ENCODE data around the gene NEURL1.
"Not testable (repeated sequence)": the region's sequence is repeated elsewhere in the genome, so short reads cannot be mapped to it uniquely, and the experiment has no call there.

NEURL1 gene

DNA sequence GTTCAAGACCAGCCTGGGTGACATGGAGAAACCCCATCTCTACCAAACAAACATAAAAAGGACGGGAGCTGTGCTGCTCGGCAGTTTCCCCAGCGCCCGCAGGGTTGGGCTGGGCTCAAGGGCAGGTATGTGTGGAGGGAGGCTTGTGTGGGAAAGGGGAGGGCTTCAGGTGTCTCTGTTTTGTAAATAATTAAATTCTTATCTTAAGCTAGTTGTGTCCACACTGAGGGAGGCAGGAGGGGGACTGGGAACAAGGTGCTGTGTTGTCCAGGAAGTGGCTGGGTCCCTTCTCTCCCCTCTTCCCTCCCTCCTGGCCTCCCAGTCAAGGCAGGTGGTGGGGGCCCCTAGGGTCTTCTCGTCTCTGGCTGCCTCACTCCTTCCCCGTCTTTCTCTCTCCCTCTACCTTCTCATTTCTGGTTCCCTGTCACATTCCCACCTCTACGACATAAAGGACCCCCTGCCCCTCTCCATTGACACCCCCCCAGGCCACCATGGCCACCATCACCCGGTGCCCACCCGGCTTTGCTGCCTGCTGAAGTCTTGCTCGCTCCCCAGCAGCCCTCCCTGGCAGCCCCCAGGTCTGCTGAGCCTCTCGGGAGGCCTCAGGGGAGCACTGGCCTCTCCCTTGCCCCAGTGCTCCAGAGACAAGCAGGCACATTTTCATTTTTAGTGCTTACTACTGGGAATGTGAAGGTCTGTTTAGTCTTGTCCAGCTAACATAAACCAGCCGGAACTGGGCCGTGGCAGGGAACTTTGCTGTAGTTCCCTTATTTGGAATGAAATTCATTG is 19.3 kb downstream of the NEURL1 start:
- Mint-ChIP-seq H3K4me1 (ENCODE audit: low read depth) (peaks cover 15% of the 10 kb centered on the region), H3K36me3 (ENCODE audit: low read depth) (no peaks in the 10 kb centered on the region), H3K27ac (no peak overlapping the region), H3K27me3 (peaks cover 17% of the 10 kb centered on the region), H3K9me3 (no peaks in the 10 kb centered on the region), H3K4me3 (no peak overlapping the region)

DNA sequence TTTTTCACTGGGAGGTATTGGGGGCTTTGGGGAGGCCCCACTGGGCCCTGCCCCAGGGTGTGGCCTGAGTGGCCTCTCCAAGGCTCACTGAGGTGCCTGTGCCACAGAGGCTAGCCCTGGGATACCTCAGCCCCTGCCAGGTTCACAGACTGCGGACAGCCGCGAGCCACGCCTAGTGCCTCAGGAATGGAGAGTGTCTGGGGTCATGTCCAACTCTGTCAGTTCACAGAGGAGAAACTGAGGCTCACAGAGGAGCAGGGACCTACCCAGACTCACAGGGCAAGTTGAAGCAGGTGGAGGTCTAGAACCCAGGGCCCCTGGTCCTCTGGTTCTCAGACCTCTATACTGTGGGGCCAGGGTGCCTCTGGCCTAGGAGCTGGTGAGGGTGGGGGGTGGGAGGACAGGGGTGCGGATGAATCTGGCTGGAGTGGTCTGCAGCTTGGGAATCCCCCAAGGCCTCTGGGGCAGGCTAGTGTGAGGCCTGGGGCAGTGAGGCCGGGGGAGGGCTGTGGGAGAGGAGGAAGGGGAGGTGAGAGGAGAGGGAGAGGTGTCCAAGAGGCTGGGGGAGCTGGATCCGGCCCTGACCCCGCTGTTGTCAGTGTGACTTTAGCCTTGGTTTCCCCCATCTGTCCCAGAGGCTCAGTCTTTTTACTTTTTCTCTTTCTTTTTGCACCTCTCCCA is 20.0 kb downstream of the NEURL1 start:
- Mint-ChIP-seq H3K9me3 (no peaks in the 10 kb centered on the region), H3K27me3 (peaks cover 15% of the 10 kb centered on the region), H3K4me1 (ENCODE audit: low read depth) (peaks cover 18% of the 10 kb centered on the region), H3K27ac (no peak overlapping the region), H3K36me3 (ENCODE audit: low read depth) (no peaks in the 10 kb centered on the region), H3K4me3 (no peak overlapping the region)

DNA sequence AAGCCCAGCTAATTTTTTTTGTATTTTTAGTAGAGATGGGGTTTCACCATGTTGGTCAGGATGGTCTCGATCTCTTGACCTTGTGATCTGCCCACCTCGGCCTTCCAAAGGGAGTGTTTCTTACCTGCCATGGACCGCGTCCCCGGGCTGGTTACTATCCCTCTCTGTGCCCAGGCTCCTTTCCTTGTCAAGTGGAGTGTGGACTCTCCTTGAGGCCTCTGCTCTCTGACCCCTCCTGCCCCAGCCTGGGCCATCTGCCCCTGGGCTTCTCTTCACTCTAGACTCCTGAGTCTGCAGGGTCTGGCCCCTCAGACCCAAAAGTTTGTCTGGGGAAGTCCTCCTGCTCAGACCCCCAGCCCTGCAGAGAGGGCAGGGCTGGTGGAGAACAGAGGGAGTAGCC is 20.7 kb downstream of the NEURL1 start:
- Mint-ChIP-seq H3K9me3 (no peaks in the 10 kb centered on the region), H3K4me3 (no peak overlapping the region)

DNA sequence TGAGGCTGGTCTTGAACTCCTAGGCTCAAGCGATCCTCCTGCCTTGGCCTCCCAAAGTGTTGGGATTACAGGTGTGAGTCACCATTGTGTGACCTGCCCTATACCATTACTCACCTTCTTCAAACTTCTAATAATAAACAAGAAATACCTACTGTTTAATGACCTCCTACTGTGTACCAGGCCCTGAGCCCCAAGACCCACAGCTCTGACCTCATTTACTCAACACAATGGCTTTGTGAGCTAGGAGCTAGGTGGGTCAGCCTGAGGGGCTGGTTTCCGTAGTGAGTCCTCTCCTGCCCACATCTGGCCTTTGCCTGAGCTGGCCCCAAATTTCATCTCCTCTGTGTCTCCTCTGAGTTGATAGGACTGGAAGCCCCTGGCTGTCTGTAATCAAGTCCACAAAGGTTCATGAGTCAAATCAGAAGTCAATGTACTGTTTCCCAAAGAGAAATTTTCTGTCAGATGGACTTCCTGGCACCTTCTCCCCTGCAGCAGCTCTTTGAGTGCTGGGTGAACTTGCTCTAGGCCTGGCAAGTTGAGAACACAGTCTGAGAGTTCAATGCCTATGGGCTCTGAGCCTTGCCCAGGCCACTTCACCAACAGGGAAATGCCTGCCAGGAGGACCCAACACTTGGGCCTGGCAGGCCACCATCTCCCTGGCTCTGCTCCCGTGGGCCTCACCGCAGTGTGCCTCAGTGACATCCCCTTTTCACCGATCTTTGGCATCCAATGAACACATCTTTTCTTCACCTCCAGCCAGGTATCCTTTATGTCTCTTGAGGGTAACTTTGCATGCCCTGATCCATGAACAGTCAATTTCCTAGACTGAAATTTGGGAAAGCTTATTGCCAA is 24.0 kb downstream of the NEURL1 start:
- H3K9me3 Mint-ChIP-seq: no peaks in the 10 kb centered on the region

More for the DNA sequence above, 20.7 kb downstream of the NEURL1 start:
- peaks cover 18% of the 10 kb centered on the region for H3K4me1 Mint-ChIP-seq (ENCODE audit: low read depth)
- no peak overlapping the region for H3K27ac Mint-ChIP-seq
- H3K36me3 Mint-ChIP-seq (ENCODE audit: low read depth): no peaks in the 10 kb centered on the region
- H3K27me3 Mint-ChIP-seq: peaks cover 14% of the 10 kb centered on the region

GRCh38 chr10:103519798-103520197 is 26.3 kb downstream of the NEURL1 start:
- no peaks in the 10 kb centered on the region for H3K36me3 Mint-ChIP-seq (ENCODE audit: low read depth)
- H3K4me3 Mint-ChIP-seq: no peak overlapping the region

More for the DNA sequence above, 24.0 kb downstream of the NEURL1 start:
- no peaks in the 10 kb centered on the region for H3K36me3 Mint-ChIP-seq (ENCODE audit: low read depth)
- H3K27ac Mint-ChIP-seq: no peak overlapping the region
- H3K4me1 Mint-ChIP-seq (ENCODE audit: low read depth): peaks cover 18% of the 10 kb centered on the region
- no peak overlapping the region for H3K4me3 Mint-ChIP-seq
- peaks cover 13% of the 10 kb centered on the region for H3K27me3 Mint-ChIP-seq

DNA sequence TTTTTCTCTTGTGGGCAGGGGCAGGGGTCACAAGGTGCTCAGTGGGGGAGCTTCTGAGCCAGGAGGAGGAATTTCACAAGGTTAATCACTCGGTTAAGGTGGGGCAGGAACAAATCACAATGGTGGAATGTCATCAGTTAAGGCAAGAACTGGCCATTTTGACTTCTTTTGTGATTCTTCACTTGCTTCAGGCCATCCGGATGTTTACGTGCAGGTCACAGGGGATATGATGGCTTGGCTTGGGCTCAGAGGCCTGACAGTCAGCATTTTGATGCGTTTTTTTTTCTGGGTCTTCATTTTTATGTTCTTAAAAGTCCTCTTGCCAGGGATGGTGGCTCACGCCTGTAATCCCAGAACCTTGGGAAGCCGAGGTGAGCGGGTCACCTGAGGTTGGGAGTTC is 28.5 kb downstream of the NEURL1 start:
- H3K27me3 Mint-ChIP-seq: peaks cover 37% of the 10 kb centered on the region

More at GRCh38 chr10:103519798-103520197, 26.3 kb downstream of the NEURL1 start:
- H3K27me3 Mint-ChIP-seq: peaks cover 21% of the 10 kb centered on the region
- H3K4me1 Mint-ChIP-seq (ENCODE audit: low read depth): peaks cover 18% of the 10 kb centered on the region
- H3K27ac Mint-ChIP-seq: no peak overlapping the region
- no peaks in the 10 kb centered on the region for H3K9me3 Mint-ChIP-seq

DNA sequence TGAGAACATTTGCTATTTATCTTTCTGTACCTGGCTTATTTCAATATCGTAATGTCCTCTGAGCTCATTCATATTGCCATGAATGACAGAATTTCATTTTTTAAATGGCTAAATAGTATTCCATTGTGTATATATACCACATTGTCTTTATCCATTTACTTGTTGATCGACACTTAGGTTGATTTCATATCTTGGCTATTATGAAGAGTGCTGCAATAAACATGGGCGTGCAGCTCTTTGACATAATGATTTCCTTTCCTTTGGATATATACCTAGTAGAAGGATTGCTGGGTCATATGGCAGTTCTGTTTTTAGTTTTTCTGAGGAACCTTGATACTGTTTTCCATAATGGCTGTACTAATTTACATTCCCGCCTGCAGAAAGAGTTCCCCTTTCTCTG is 30.2 kb downstream of the NEURL1 start:
- H3K9me3 Mint-ChIP-seq: peaks cover 4% of the 10 kb centered on the region
- H3K4me1 Mint-ChIP-seq (ENCODE audit: low read depth): no peaks in the 10 kb centered on the region
- no peak overlapping the region for H3K4me3 Mint-ChIP-seq
- H3K27me3 Mint-ChIP-seq: peaks cover 34% of the 10 kb centered on the region
- no peak overlapping the region for H3K27ac Mint-ChIP-seq
- H3K36me3 Mint-ChIP-seq (ENCODE audit: low read depth): peaks cover 5% of the 10 kb centered on the region

More for the DNA sequence above, 28.5 kb downstream of the NEURL1 start:
- not testable (repeated sequence) for H3K27ac Mint-ChIP-seq; H3K9me3 Mint-ChIP-seq; H3K4me1 Mint-ChIP-seq (ENCODE audit: low read depth); H3K36me3 Mint-ChIP-seq (ENCODE audit: low read depth); H3K4me3 Mint-ChIP-seq

GRCh38 chr10:103525901-103526300 is 32.4 kb downstream of the NEURL1 start:
- Mint-ChIP-seq H3K27me3 (peaks cover 29% of the 10 kb centered on the region), H3K4me3 (no peak overlapping the region)

DNA sequence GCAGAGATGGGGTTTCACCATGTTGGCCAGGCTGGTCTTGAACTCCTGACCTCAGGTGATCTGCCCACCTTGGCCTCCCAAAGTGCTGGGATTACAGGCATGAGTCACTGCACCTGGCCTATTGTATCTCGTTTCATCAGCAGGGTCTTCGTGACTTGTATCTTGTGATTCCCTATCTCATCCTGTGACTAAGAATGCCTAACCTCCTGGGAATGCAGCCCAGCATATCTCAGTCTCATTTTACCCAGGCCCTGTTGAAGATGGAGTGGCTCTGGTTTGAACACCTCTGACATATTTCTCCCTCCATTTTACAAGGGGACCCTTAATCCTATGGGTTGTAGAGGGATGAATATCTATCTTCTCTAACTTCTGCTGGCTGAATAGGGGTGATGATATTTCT is 34.0 kb downstream of the NEURL1 start:
- H3K36me3 Mint-ChIP-seq (ENCODE audit: low read depth); H3K4me3 Mint-ChIP-seq; H3K9me3 Mint-ChIP-seq; H3K27ac Mint-ChIP-seq; H3K4me1 Mint-ChIP-seq (ENCODE audit: low read depth): not testable (repeated sequence)
- H3K27me3 Mint-ChIP-seq: peaks cover 33% of the 10 kb centered on the region

More at GRCh38 chr10:103525901-103526300, 32.4 kb downstream of the NEURL1 start:
- peaks cover 5% of the 10 kb centered on the region for H3K36me3 Mint-ChIP-seq (ENCODE audit: low read depth)
- H3K4me1 Mint-ChIP-seq (ENCODE audit: low read depth): no peaks in the 10 kb centered on the region
- H3K9me3 Mint-ChIP-seq: peaks cover 4% of the 10 kb centered on the region
- no peak overlapping the region for H3K27ac Mint-ChIP-seq

DNA sequence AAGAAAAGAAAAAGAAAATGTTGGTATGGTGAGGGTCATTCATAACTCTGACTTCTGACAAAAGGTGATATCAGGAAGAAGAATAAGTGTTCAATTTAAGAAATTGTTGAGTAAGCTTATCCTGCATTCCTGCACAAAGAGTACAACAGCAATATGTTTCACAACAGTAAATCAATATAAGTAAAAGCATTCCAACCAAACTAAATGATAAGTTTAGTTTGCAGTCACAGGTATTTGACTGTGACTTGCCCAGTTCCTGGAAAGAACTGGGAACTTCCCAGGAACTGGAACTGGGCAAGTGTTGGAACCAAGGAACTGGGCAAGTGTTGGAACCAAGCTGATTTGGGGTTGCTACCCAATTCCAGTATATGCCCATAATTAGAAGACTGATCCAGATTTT is 35.0 kb downstream of the NEURL1 start:
- Mint-ChIP-seq H3K27ac (no peak overlapping the region), H3K27me3 (peaks cover 33% of the 10 kb centered on the region), H3K4me1 (ENCODE audit: low read depth) (no peaks in the 10 kb centered on the region), H3K4me3 (no peak overlapping the region), H3K36me3 (ENCODE audit: low read depth) (peaks cover 5% of the 10 kb centered on the region), H3K9me3 (peaks cover 4% of the 10 kb centered on the region)

- Mint-ChIP-seq H3K4me3 (no peak overlapping the region), H3K27me3 (peaks cover 33% of the 10 kb centered on the region), H3K4me1 (ENCODE audit: low read depth) (no peaks in the 10 kb centered on the region), H3K36me3 (ENCODE audit: low read depth) (peaks cover 5% of the 10 kb centered on the region), H3K27ac (no peak overlapping the region), H3K9me3 (peaks cover 10% of the 10 kb centered on the region)
Measured at GRCh38 chr10:103529539-103529938, 36.0 kb downstream of the NEURL1 start.

GRCh38 chr10:103533827-103534226 is 40.3 kb downstream of the NEURL1 start:
- Mint-ChIP-seq H3K27me3 (peaks cover 13% of the 10 kb centered on the region), H3K4me3 (no peak overlapping the region), H3K4me1 (ENCODE audit: low read depth) (no peaks in the 10 kb centered on the region), H3K36me3 (ENCODE audit: low read depth) (no peaks in the 10 kb centered on the region), H3K9me3 (peaks cover 6% of the 10 kb centered on the region), H3K27ac (no peak overlapping the region)

- H3K4me1 Mint-ChIP-seq (ENCODE audit: low read depth): no peaks in the 10 kb centered on the region
Measured at GRCh38 chr10:103534621-103535498, 41.4 kb downstream of the NEURL1 start.

DNA sequence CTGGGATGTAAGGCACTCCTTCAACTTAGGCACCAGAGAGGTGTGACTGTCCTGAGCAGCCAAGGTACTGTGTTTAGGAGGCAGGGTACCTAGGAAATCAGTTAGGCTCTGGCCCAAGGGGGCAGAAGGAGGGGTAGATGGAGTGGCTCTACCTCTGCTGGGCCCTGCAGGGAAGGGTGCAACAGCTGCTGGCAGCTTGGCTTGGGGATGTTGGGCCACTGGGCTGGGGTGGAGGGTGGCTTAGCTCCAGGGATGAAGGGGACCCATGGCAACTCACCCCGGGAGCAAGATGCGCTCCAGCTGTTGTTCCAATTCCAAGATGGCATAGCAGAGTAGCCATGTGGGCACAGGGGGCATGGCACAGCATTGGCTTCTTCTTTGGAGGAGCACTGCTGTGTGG is 42.1 kb downstream of the NEURL1 start:
- no peaks in the 10 kb centered on the region for H3K4me1 Mint-ChIP-seq (ENCODE audit: low read depth)
- peaks cover 6% of the 10 kb centered on the region for H3K9me3 Mint-ChIP-seq
- H3K4me3 Mint-ChIP-seq: no peak overlapping the region
- no peaks in the 10 kb centered on the region for H3K36me3 Mint-ChIP-seq (ENCODE audit: low read depth)
- peaks cover 20% of the 10 kb centered on the region for H3K27me3 Mint-ChIP-seq
- H3K27ac Mint-ChIP-seq: no peak overlapping the region

More at GRCh38 chr10:103534621-103535498, 41.4 kb downstream of the NEURL1 start:
- H3K36me3 Mint-ChIP-seq (ENCODE audit: low read depth): no peaks in the 10 kb centered on the region
- H3K4me3 Mint-ChIP-seq: no peak overlapping the region
- H3K27ac Mint-ChIP-seq: no peak overlapping the region
- peaks cover 6% of the 10 kb centered on the region for H3K9me3 Mint-ChIP-seq
- peaks cover 20% of the 10 kb centered on the region for H3K27me3 Mint-ChIP-seq

Measured in stimulated activated naive CD8-positive, alpha-beta T cell treated with anti-CD3 and anti-CD28 coated beads, Interleukin-15, Interleukin-2, amounts not matched to agents 100 ng/mL and 50 ng/mL, for 24 hours (primary cell).